HG03565 (cell line): Measurements from ENCODE around the gene MAGT1.
A peak's percentile ranks its signal among the peaks of the same experiment; 100 is the strongest.
"Not testable (repeated sequence)": the region's sequence is repeated elsewhere in the genome, so short reads cannot be mapped to it uniquely, and the experiment has no call there.

Source experiments
- ATAC-seq: cut with Tn5 transposase; IDR thresholded peaks from one replicate; pipeline ENCODE4 v1.9.1; 2021; ENCODE audit warnings: mild to moderate bottlenecking, moderate library complexity; ENCODE audit not compliant: unreplicated experiment

MAGT1 gene

GRCh38 chrX:77894921-77895886 is at the start of gene MAGT1:
Gene MAGT1 (minus strand): TSS chrX:77895435. CDS start chrX:77895410, 25 bp downstream.
- ATAC-seq = peak; percentile 84

- ATAC-seq = not testable (repeated sequence)
These were observed 49.8 kb upstream of the MAGT1 start for GRCh38 chrX:77945031-77945430.

GRCh38 chrX:77938083-77938680 is 42.9 kb upstream of the MAGT1 start:
- ATAC-seq = no peak

- no peak for ATAC-seq
These were observed 42.1 kb upstream of the MAGT1 start for GRCh38 chrX:77937291-77937690.

- ATAC-seq = no peak
These were observed 41.1 kb upstream of the MAGT1 start for GRCh38 chrX:77936299-77936698.

GRCh38 chrX:77935886-77936285 is 40.7 kb upstream of the MAGT1 start:
- no peak for ATAC-seq

- no peak for ATAC-seq
These were observed 35.3 kb upstream of the MAGT1 start for GRCh38 chrX:77930581-77930980.

GRCh38 chrX:77925764-77926163 is 30.5 kb upstream of the MAGT1 start:
- no peak for ATAC-seq

GRCh38 chrX:77924320-77924859 is 29.2 kb upstream of the MAGT1 start:
- ATAC-seq = no peak

- no peak for ATAC-seq
These were observed 27.6 kb upstream of the MAGT1 start for GRCh38 chrX:77922787-77923186.

GRCh38 chrX:77919370-77919769 is 24.1 kb upstream of the MAGT1 start:
- ATAC-seq = not testable (repeated sequence)

GRCh38 chrX:77918568-77918967 is 23.3 kb upstream of the MAGT1 start:
- no peak for ATAC-seq

GRCh38 chrX:77917294-77917933 is 22.2 kb upstream of the MAGT1 start:
- ATAC-seq = peak; percentile 55

- peak; percentile 76 for ATAC-seq
These were observed 15.0 kb upstream of the MAGT1 start, which contains the start of gene ATP7A for GRCh38 chrX:77910108-77910840. Gene ATP7A (plus strand): TSS chrX:77910693. CDS start chrX:77971642, 60,949 bp downstream.

- ATAC-seq = no peak
These were observed 6.3 kb upstream of the MAGT1 start for GRCh38 chrX:77901506-77901905.

GRCh38 chrX:77900688-77901087 is 5.5 kb upstream of the MAGT1 start:
- ATAC-seq = no peak

- peak; percentile 59 for ATAC-seq
These were observed 4.0 kb upstream of the MAGT1 start, which contains the start of gene COX7B for GRCh38 chrX:77899081-77899828. Gene COX7B (plus strand): TSS chrX:77899468. CDS start chrX:77899554, 86 bp downstream.

GRCh38 chrX:77893713-77894112 is 1.5 kb downstream of the MAGT1 start:
- no peak for ATAC-seq

- no peak for ATAC-seq
These were observed 2.3 kb downstream of the MAGT1 start for GRCh38 chrX:77892887-77893286.

GRCh38 chrX:77881418-77881817 is 13.8 kb downstream of the MAGT1 start:
- not testable (repeated sequence) for ATAC-seq
